Lung (tissue), 12 donors: Measurements from ENCODE around the gene SPOCD1. TPM values are rescaled to one million over a fixed set of nuclear protein-coding genes. Genes with fewer than 3 reads are reported as not detected.

Source experiments
- ATAC-seq: fragments of 200-7000 bp; cut with Tn5 transposase; one replicate; pipeline ENCODE4 v1.9.1; 2020; ENCODE audit warnings: moderate number of reproducible peaks; ENCODE audit not compliant: insufficient read depth, low FRiP score
- DNase-seq, 3 donors: peaks; one replicate each; pipeline ENCODE4 v3.0.0-alpha.2; 2013 to 2017
- H3K27ac ChIP-seq, 2 donors: one replicate each; pipeline ENCODE4 v1.5.1; 2013; ENCODE audit warnings: mild to moderate bottlenecking in 2 of 2, moderate library complexity in 2 of 2, control low read depth in 1 of 2, inconsistent platforms in 1 of 2, low read depth in 1 of 2, low read length in 1 of 2
- H3K27me3 ChIP-seq, 3 donors: one replicate each; pipeline ENCODE4 v1.5.1; 2013; ENCODE audit warnings: low read length in 2 of 3; ENCODE audit not compliant: control insufficient read depth in 3 of 3, insufficient read depth in 3 of 3
- H3K36me3 ChIP-seq, 4 donors: one replicate each; pipeline ENCODE4 v1.5.1; 2013; ENCODE audit warnings: low read length in 4 of 4, mild to moderate bottlenecking in 1 of 4, moderate library complexity in 1 of 4; ENCODE audit not compliant: control insufficient read depth in 4 of 4, insufficient read depth in 4 of 4
- H3K4me1 ChIP-seq, 5 donors: one replicate each; pipeline ENCODE4 v1.5.1; 2013; ENCODE audit warnings: low read length in 5 of 5, mild to moderate bottlenecking in 2 of 5, moderate library complexity in 1 of 5; ENCODE audit not compliant: control insufficient read depth in 5 of 5, insufficient read depth in 5 of 5
- H3K4me3 ChIP-seq: one replicate; pipeline ENCODE4 v1.5.1; 2013; ENCODE audit warnings: mild to moderate bottlenecking, control low read depth, moderate library complexity
- H3K9ac ChIP-seq, 2 donors: one replicate each; pipeline ENCODE4 v1.5.1; 2013; ENCODE audit warnings: low read length in 2 of 2, control low read depth in 1 of 2; ENCODE audit not compliant: insufficient read depth in 1 of 2
- H3K9me3 ChIP-seq, 4 donors: one replicate each; pipeline ENCODE4 v1.5.1; 2013; ENCODE audit warnings: low read length in 3 of 4, mild to moderate bottlenecking in 1 of 4, moderate library complexity in 1 of 4; ENCODE audit not compliant: control insufficient read depth in 4 of 4, insufficient read depth in 3 of 4
- WGBS, 2 donors: extraction: QIAGEN DNeasy Blood & Tissue Kit; methylation state at CpG; one replicate each; pipeline ENCODE4 v1.1.7; 2013; 5-methylcytosine and 5-hydroxymethylcytosine counted together
- polyA plus RNA-seq, 2 donors: library from polyadenylated mRNA; stranded (reverse); fragments of 200-250 nt; gene quantifications; one replicate each; pipeline ENCODE4 v1.2.1, GENCODE V29; 2013
- total RNA-seq, 2 donors: library from RNA; depleted of rRNA in 1 of 2; stranded (reverse); fragments of >200 nt in 1 of 2; gene quantifications; one replicate each; pipeline ENCODE4 v1.2.1, GENCODE V29; 2014 to 2021
- TF ChIP-seq, protein P1 (sequence below): IDR thresholded peaks from 2 replicates; pipeline ENCODE4 v1.5.1; 2012; ENCODE audit warnings: mild to moderate bottlenecking; ENCODE audit errors: control extremely low read depth, extremely low read depth
- donor health status: control.
- donor health status: control.
- donor health status: Bipolar disorder and iron deficiency.
- donor health status: healthy.
- donor health status: DM: yes; HTN: yes; CAD: no.

The SPOCD1 gene
- total and polyA plus RNA-seq, 4 donors = 0.51 to 15.7 (median 8.4) TPM

DNA sequence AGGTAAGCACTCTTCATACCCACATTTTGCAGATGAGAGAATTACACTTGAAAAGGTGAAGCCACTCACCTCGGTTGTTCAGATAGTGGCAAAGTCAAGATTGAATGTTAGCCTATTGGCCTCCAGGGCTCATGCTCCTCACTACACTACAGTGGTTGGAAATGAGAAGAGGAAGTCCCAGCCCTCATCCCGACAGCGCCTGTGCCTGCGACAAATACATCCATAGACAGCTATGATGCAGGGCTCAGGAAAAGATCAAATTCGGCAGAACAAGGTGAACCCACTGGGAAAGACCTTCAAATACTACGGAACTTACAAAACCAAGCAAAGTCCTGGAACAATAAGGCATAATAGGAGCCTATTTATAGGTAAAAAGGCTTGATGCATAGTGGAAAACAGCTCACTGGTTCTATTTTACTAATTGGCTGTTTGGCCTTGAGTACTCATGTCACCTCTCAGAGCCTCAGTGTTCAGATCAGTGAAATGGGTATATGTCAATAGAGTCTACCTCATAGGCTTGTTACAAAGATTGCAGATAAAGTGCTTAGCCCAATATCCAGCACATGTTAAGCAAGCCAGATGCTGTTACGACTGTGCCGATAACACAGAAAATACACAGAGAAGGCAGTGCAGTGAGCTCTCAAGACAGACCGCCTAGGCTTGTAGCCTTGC is 3.5 kb downstream of the SPOCD1 start:
- DNase-seq = no peak
- Histone ChIP-seq H3K9me3 (no peaks in the 10 kb centered on the region), H3K27ac (no peak overlapping the region), H3K4me3 (no peak overlapping the region), H3K9ac (no peak overlapping the region), H3K36me3 (no peaks in the 10 kb centered on the region), H3K27me3 (no peaks in the 10 kb centered on the region), H3K4me1 (peaks cover 0 to 7% (median 0%) of the 10 kb centered on the region in 5 donors)
- TF ChIP-seq, protein P1, sequence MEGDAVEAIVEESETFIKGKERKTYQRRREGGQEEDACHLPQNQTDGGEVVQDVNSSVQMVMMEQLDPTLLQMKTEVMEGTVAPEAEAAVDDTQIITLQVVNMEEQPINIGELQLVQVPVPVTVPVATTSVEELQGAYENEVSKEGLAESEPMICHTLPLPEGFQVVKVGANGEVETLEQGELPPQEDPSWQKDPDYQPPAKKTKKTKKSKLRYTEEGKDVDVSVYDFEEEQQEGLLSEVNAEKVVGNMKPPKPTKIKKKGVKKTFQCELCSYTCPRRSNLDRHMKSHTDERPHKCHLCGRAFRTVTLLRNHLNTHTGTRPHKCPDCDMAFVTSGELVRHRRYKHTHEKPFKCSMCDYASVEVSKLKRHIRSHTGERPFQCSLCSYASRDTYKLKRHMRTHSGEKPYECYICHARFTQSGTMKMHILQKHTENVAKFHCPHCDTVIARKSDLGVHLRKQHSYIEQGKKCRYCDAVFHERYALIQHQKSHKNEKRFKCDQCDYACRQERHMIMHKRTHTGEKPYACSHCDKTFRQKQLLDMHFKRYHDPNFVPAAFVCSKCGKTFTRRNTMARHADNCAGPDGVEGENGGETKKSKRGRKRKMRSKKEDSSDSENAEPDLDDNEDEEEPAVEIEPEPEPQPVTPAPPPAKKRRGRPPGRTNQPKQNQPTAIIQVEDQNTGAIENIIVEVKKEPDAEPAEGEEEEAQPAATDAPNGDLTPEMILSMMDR = no peak
- ATAC-seq = no peak
- 63 to 71% methylated on average over 9 of the region's 9 CpGs for WGBS, 2 donors

- H3K9me3 ChIP-seq = no peaks in the 10 kb centered on the region
- H3K4me1 ChIP-seq = peaks cover 0 to 7% (median 0%) of the 10 kb centered on the region in 5 donors
- no peaks in the 10 kb centered on the region for H3K27me3 ChIP-seq
- TF ChIP-seq, protein P1 = no peak
- DNase-seq (peak; percentile 73 to 84 (median 79)), ATAC-seq (no peak)
- H3K27ac ChIP-seq = no peak overlapping the region
- no peak overlapping the region for H3K9ac ChIP-seq
- no peaks in the 10 kb centered on the region for H3K36me3 ChIP-seq
- WGBS, 2 donors = 53 to 72% methylated on average over 7 of the region's 7 CpGs
- H3K4me3 ChIP-seq = no peak overlapping the region
Measured at GRCh38 chr1:31811605-31812004, 4.2 kb downstream of the SPOCD1 start.

DNA sequence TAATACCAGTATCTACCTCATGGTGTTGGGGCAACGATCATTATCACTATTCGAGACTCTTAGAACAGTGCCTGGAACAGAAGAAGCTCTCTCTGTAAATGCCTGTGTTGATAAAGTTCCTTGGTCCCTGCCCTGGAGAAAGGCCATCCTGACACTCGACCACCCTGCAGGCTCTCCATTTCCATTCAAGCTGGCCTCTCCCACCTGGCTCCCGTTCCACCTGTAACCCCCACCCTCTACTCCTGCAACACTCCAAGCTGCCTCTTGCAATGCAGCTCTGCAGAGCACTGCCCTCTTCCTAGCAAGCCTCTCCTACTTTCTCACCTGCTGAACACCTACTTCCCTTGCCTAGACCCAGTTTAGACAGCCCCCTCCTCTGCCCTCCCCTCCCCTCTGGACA is 6.1 kb downstream of the SPOCD1 start:
- TF ChIP-seq, protein P1 = no peak
- Histone ChIP-seq H3K9ac (no peak overlapping the region), H3K4me1 (peaks cover 0 to 7% (median 0%) of the 10 kb centered on the region in 5 donors), H3K27me3 (no peaks in the 10 kb centered on the region), H3K27ac (no peak overlapping the region), H3K36me3 (no peaks in the 10 kb centered on the region), H3K4me3 (no peak overlapping the region), H3K9me3 (no peaks in the 10 kb centered on the region)
- ATAC-seq (no peak), DNase-seq (no peak)
- WGBS, 2 donors = 68 to 84% methylated on average over 4 of the region's 4 CpGs
